Measurements from ENCODE around the gene GAL3ST1. TPM values are rescaled to one million over a fixed set of nuclear protein-coding genes. Genes with fewer than 3 reads are reported as not detected.

The GAL3ST1 gene
- total RNA-seq, 5 donors from 2014 or later (not counting 1 experiment from before 2014, with no cell fraction given), result 1.1 to 1.5 (median 1.5) TPM; not detected in 2

- Histone ChIP-seq H3K4me3 (ENCODE audit: control insufficient read depth in 1 of 2, extremely low read depth in 1 of 2, low read length in 1 of 2) (no peak overlapping the region), H3K9me3 (no peaks in the 10 kb centered on the region), H3K36me3 (ENCODE audit: control insufficient read depth in 2 of 2, extremely low read depth in 1 of 2, insufficient read depth in 1 of 2, low read length in 1 of 2) (no peaks in the 10 kb centered on the region), H3K4me1 (ENCODE audit: control insufficient read depth in 1 of 2, extremely low read depth in 1 of 2, insufficient read depth in 2 of 2, low read length in 2 of 2) (peaks cover 0 to 2% of the 10 kb centered on the region in 2 experiments), H3K27ac (ENCODE audit: low read length) (no peak overlapping the region), H3K27me3 (replicated peaks in 1 of 2; ENCODE audit: control insufficient read depth in 2 of 2, extremely low read depth in 1 of 2, insufficient read depth in 2 of 2, low read length in 1 of 2) (peaks cover 0 to 20% of the 10 kb centered on the region in 2 experiments)
- H3K27me3 Mint-ChIP-seq, result peaks cover 0 to 8% of the 10 kb centered on the region in 2 donors
- H3K36me3 Mint-ChIP-seq, result no peaks in the 10 kb centered on the region
- H3K9me3 Mint-ChIP-seq, result no peaks in the 10 kb centered on the region
- POLR2A ChIA-PET, result interaction anchor here in 1 of 2 donors (0.6 kb wide), 1 partner anchor 1477 kb away, joined by 7 read pairs; no protein-coding TSS in a partner anchor
- ATAC-seq (replicated peaks in 1 of 4), result no peak
- no peak overlapping the region for H3K27ac Mint-ChIP-seq
- 92% methylated on average over 5 of the region's 8 CpGs for WGBS (ENCODE audit: insufficient coverage)
- peaks cover 0 to 4% (median under 1%) of the 10 kb centered on the region in 3 donors for H3K4me1 Mint-ChIP-seq
- H3K4me3 Mint-ChIP-seq, result no peak overlapping the region
- DNase-seq, result no peak
- CTCF ChIA-PET, result no interaction called here
Measured at GRCh38 chr22:30612789-30613188, 38.3 kb upstream of the GAL3ST1 start.

DNA sequence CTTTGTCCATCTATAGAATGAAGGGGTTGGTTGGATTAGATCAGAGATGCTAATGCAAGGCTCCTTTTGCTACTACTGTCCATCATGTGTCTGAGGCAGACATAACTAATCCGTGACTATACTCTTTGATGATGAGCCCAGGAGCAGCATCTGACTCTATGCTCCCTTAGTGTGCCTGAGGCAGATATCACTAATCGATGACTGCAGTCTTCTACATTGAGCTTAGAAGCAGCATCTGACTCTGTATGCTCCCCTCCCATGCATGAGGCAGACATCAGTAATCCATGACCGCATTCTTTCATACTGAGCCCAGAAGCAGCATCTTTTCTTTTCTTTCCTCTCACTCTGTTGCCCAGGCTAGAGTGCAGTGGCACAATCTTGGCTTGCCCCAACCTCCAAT, 36.7 kb upstream of the GAL3ST1 start:
- Histone ChIP-seq H3K9me3 (no peaks in the 10 kb centered on the region), H3K4me3 (ENCODE audit: control insufficient read depth in 1 of 2, extremely low read depth in 1 of 2, low read length in 1 of 2) (no peak overlapping the region), H3K27ac (ENCODE audit: low read length) (no peak overlapping the region), H3K36me3 (ENCODE audit: control insufficient read depth in 2 of 2, extremely low read depth in 1 of 2, insufficient read depth in 1 of 2, low read length in 1 of 2) (no peaks in the 10 kb centered on the region), H3K27me3 (replicated peaks in 1 of 2; ENCODE audit: control insufficient read depth in 2 of 2, extremely low read depth in 1 of 2, insufficient read depth in 2 of 2, low read length in 1 of 2) (peaks cover 0 to 25% of the 10 kb centered on the region in 2 experiments), H3K4me1 (ENCODE audit: control insufficient read depth in 1 of 2, extremely low read depth in 1 of 2, insufficient read depth in 2 of 2, low read length in 2 of 2) (peaks cover 4 to 16% of the 10 kb centered on the region in 2 experiments)
- H3K4me3 Mint-ChIP-seq, result no peak overlapping the region
- no peak overlapping the region for H3K27ac Mint-ChIP-seq
- ATAC-seq (replicated peaks in 1 of 4), result no peak
- DNase-seq, result no peak
- no peaks in the 10 kb centered on the region for H3K36me3 Mint-ChIP-seq
- peaks cover 0 to 8% of the 10 kb centered on the region in 2 donors for H3K27me3 Mint-ChIP-seq
- H3K4me1 Mint-ChIP-seq, result peaks cover 12 to 16% (median 15%) of the 10 kb centered on the region in 3 donors
- 93% methylated on average over 3 of the region's 3 CpGs for WGBS (ENCODE audit: insufficient coverage)
- no peaks in the 10 kb centered on the region for H3K9me3 Mint-ChIP-seq
- ChIA-PET POLR2A (no interaction called here), CTCF (no interaction called here)

- H3K4me3 ChIP-seq (ENCODE audit: control insufficient read depth in 1 of 2, extremely low read depth in 1 of 2, low read length in 1 of 2), result no peak overlapping the region
- 67% methylated on average over 5 of the region's 7 CpGs for WGBS (ENCODE audit: insufficient coverage)
- Mint-ChIP-seq H3K4me1 (peaks cover 19 to 24% (median 24%) of the 10 kb centered on the region in 3 donors), H3K27ac (no peak overlapping the region), H3K36me3 (no peaks in the 10 kb centered on the region), H3K4me3 (no peak overlapping the region), H3K9me3 (no peaks in the 10 kb centered on the region), H3K27me3 (peaks cover 0 to 8% of the 10 kb centered on the region in 2 donors)
- DNase-seq (peak in 1 of 35 experiments; percentile 15), ATAC-seq (replicated peaks in 1 of 4) (no peak)
- H3K9me3 ChIP-seq, result no peaks in the 10 kb centered on the region
- no peak overlapping the region for H3K27ac ChIP-seq (ENCODE audit: low read length)
- CTCF ChIA-PET, result no interaction called here
- peaks cover 0 to 25% of the 10 kb centered on the region in 2 experiments for H3K27me3 ChIP-seq (replicated peaks in 1 of 2; ENCODE audit: control insufficient read depth in 2 of 2, extremely low read depth in 1 of 2, insufficient read depth in 2 of 2, low read length in 1 of 2)
- H3K4me1 ChIP-seq (ENCODE audit: control insufficient read depth in 1 of 2, extremely low read depth in 1 of 2, insufficient read depth in 2 of 2, low read length in 2 of 2), result peaks cover 4 to 21% of the 10 kb centered on the region in 2 experiments
- POLR2A ChIA-PET, result no interaction called here
- no peaks in the 10 kb centered on the region for H3K36me3 ChIP-seq (ENCODE audit: control insufficient read depth in 2 of 2, extremely low read depth in 1 of 2, insufficient read depth in 1 of 2, low read length in 1 of 2)
Measured at GRCh38 chr22:30610299-30610698, 35.8 kb upstream of the GAL3ST1 start.

DNA sequence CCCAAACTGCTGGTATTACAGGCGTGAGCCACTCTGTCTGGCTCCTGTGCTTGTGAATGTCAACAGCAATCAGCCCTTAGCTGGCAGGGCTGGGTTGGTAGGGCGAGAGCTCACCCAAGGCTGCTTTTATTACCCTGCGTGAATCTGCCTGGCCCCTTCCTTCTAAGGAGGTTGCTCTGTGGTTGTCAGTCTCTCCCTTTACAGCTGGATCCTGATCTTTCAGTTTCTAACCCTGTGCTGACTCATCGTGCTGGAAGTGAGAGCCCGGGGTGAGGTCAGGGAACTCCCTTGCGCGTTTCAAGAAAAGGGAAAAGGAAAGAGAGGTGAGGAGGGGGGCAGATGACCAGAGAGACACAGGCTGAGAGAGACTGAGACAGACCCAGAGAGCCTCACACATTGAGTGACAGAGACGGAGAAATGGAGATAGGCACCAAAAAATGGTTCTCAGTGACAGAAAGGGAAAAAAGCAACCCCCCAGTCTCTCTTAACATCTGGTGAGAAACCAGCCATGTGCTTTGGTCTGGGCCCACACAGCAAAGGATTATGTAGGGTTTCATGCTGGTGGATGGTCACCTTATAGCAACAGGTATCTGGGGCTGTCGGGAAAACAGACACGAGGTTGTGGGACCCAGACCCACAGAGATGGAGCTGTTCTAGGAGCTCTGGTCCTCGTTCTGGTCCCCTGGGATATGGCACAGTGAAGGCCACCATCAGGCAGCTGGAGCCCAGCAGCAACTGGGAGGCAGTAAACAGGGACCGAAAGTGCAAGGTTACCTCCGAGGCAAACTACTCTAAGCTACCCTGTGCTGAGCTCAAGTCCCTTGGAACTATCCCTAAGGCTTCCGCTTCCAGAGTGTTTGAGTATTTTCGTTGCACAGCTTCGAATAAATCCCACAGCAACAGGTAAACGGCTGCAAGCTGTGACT, 35.1 kb upstream of the GAL3ST1 start:
- Histone ChIP-seq H3K27ac (ENCODE audit: low read length) (no peak overlapping the region), H3K9me3 (no peaks in the 10 kb centered on the region), H3K27me3 (replicated peaks in 1 of 2; ENCODE audit: control insufficient read depth in 2 of 2, extremely low read depth in 1 of 2, insufficient read depth in 2 of 2, low read length in 1 of 2) (peaks cover 0 to 25% of the 10 kb centered on the region in 2 experiments), H3K36me3 (ENCODE audit: control insufficient read depth in 2 of 2, extremely low read depth in 1 of 2, insufficient read depth in 1 of 2, low read length in 1 of 2) (no peaks in the 10 kb centered on the region), H3K4me1 (ENCODE audit: control insufficient read depth in 1 of 2, extremely low read depth in 1 of 2, insufficient read depth in 2 of 2, low read length in 2 of 2) (peaks cover 4 to 21% of the 10 kb centered on the region in 2 experiments), H3K4me3 (ENCODE audit: control insufficient read depth in 1 of 2, extremely low read depth in 1 of 2, low read length in 1 of 2) (no peak overlapping the region)
- peaks cover 0 to 8% of the 10 kb centered on the region in 2 donors for H3K27me3 Mint-ChIP-seq
- CTCF ChIA-PET, result no interaction called here
- 54% methylated on average over 15 of the region's 17 CpGs for WGBS (ENCODE audit: insufficient coverage)
- H3K27ac Mint-ChIP-seq, result no peak overlapping the region
- H3K9me3 Mint-ChIP-seq, result no peaks in the 10 kb centered on the region
- POLR2A ChIA-PET, result interaction anchor here in 1 of 2 donors (0.6 kb wide), 1 partner anchor 12 kb away, joined by 7 read pairs; no protein-coding TSS in a partner anchor
- DNase-seq (peak in 1 of 35 experiments; percentile 14), ATAC-seq (replicated peaks in 1 of 4) (no peak)
- no peak overlapping the region for H3K4me3 Mint-ChIP-seq
- no peaks in the 10 kb centered on the region for H3K36me3 Mint-ChIP-seq
- H3K4me1 Mint-ChIP-seq, result peaks cover 20 to 26% (median 25%) of the 10 kb centered on the region in 3 donors

GRCh38 chr22:30607939-30608338, 33.5 kb upstream of the GAL3ST1 start:
- 70% methylated on average over 3 of the region's 7 CpGs for WGBS (ENCODE audit: insufficient coverage)
- ATAC-seq (replicated peaks in 1 of 4) (no peak), DNase-seq (no peak)
- H3K4me1 Mint-ChIP-seq, result peaks cover 20 to 26% (median 25%) of the 10 kb centered on the region in 3 donors
- H3K9me3 Mint-ChIP-seq, result no peaks in the 10 kb centered on the region
- Histone ChIP-seq H3K36me3 (ENCODE audit: control insufficient read depth in 2 of 2, extremely low read depth in 1 of 2, insufficient read depth in 1 of 2, low read length in 1 of 2) (no peaks in the 10 kb centered on the region), H3K9me3 (no peaks in the 10 kb centered on the region), H3K27ac (ENCODE audit: low read length) (no peak overlapping the region), H3K4me3 (ENCODE audit: control insufficient read depth in 1 of 2, extremely low read depth in 1 of 2, low read length in 1 of 2) (no peak overlapping the region), H3K4me1 (ENCODE audit: control insufficient read depth in 1 of 2, extremely low read depth in 1 of 2, insufficient read depth in 2 of 2, low read length in 2 of 2) (peaks cover 4 to 21% of the 10 kb centered on the region in 2 experiments), H3K27me3 (replicated peaks in 1 of 2; ENCODE audit: control insufficient read depth in 2 of 2, extremely low read depth in 1 of 2, insufficient read depth in 2 of 2, low read length in 1 of 2) (peaks cover 0 to 25% of the 10 kb centered on the region in 2 experiments)
- ChIA-PET CTCF (interaction anchor here (0.9 to 1.2 kb wide), 2 partner anchors 18 to 218 kb away, joined by 4 to 5 read pairs; no protein-coding TSS in a partner anchor), POLR2A (no interaction called here)
- H3K27ac Mint-ChIP-seq, result no peak overlapping the region
- H3K4me3 Mint-ChIP-seq, result peak overlapping the region in 1 of 3 donors; percentile 92
- peaks cover 0 to 8% of the 10 kb centered on the region in 2 donors for H3K27me3 Mint-ChIP-seq
- no peaks in the 10 kb centered on the region for H3K36me3 Mint-ChIP-seq

- Mint-ChIP-seq H3K9me3 (no peaks in the 10 kb centered on the region), H3K27me3 (peaks cover 0 to 8% of the 10 kb centered on the region in 2 donors), H3K36me3 (no peaks in the 10 kb centered on the region), H3K4me1 (peaks cover 20 to 26% (median 25%) of the 10 kb centered on the region in 3 donors), H3K4me3 (peak overlapping the region; percentile 79 to 92 (median 80)), H3K27ac (peak overlapping the region in 1 of 2 donors; percentile 81)
- DNase-seq (no peak), ATAC-seq (replicated peaks in 1 of 4) (peak in 2 of 4 experiments; percentile 21)
- ChIA-PET CTCF (interaction anchor here (0.5 to 1.2 kb wide), 6 partner anchors 18 to 1882 kb away, joined by 3 to 10 read pairs (median 4); no protein-coding TSS in a partner anchor), POLR2A (no interaction called here)
- Histone ChIP-seq H3K36me3 (ENCODE audit: control insufficient read depth in 2 of 2, extremely low read depth in 1 of 2, insufficient read depth in 1 of 2, low read length in 1 of 2) (no peaks in the 10 kb centered on the region), H3K27me3 (replicated peaks in 1 of 2; ENCODE audit: control insufficient read depth in 2 of 2, extremely low read depth in 1 of 2, insufficient read depth in 2 of 2, low read length in 1 of 2) (peaks cover 0 to 25% of the 10 kb centered on the region in 2 experiments), H3K27ac (ENCODE audit: low read length) (no peak overlapping the region), H3K4me1 (ENCODE audit: control insufficient read depth in 1 of 2, extremely low read depth in 1 of 2, insufficient read depth in 2 of 2, low read length in 2 of 2) (peaks cover 4 to 21% of the 10 kb centered on the region in 2 experiments), H3K4me3 (ENCODE audit: control insufficient read depth in 1 of 2, extremely low read depth in 1 of 2, low read length in 1 of 2) (peak overlapping the region; percentile 26 to 56), H3K9me3 (no peaks in the 10 kb centered on the region)
- 100% methylated on average over 1 of the region's 7 CpGs for WGBS (ENCODE audit: insufficient coverage)
Measured at GRCh38 chr22:30607300-30607930, 33.0 kb upstream of the GAL3ST1 start.

Measured in T-cell (primary cell).